Lower lobe of right lung (tissue), 2 donors: ENCODE measurements around the gene SELE. TPM values are rescaled to one million over a fixed set of nuclear protein-coding genes. Genes with fewer than 3 reads are reported as not detected.

Experiments used
- ATAC-seq, 2 donors: fragments of 200-7000 bp; cut with Tn5 transposase; one replicate each; pipeline ENCODE4 v1.9.1; 2020 to 2022; ENCODE audit warnings: mild to moderate bottlenecking in 2 of 2, moderate library complexity in 2 of 2
- DNase-seq: peaks from one replicate; pipeline ENCODE4 v3.0.0-alpha.2; 2020
- H3K27ac ChIP-seq: fragments of 200-600 bp; one replicate; pipeline ENCODE4 v1.8.0; 2022
- H3K27me3 ChIP-seq: fragments of 200-600 bp; one replicate; pipeline ENCODE4 v1.8.0; 2022; ENCODE audit warnings: low read depth
- H3K36me3 ChIP-seq: fragments of 200-600 bp; one replicate; pipeline ENCODE4 v1.8.0; 2022; ENCODE audit warnings: mild to moderate bottlenecking
- H3K4me1 ChIP-seq: fragments of 200-600 bp; one replicate; pipeline ENCODE4 v1.8.0; 2022
- H3K4me3 ChIP-seq: fragments of 200-600 bp; one replicate; pipeline ENCODE4 v1.8.0; 2022; ENCODE audit warnings: mild to moderate bottlenecking
- H3K9me3 ChIP-seq: fragments of 200-600 bp; one replicate; pipeline ENCODE4 v1.8.0; 2022
- CTCF ChIP-seq: fragments of 200-600 bp; IDR thresholded peaks from one replicate; pipeline ENCODE4 v1.8.0; 2022; ENCODE audit warnings: antibody characterized with exemption, mild to moderate bottlenecking
- intact Hi-C: fragments of 100-400 bp; cut with DNase I; formaldehyde crosslinking; loops from one replicate; pipeline ENCODE4 v1.11.0; 2022
- total RNA-seq: library from RNA; stranded (reverse); fragmentation: NEBNext Ultra II Directional; extraction: Animal tissue kit (Norgen Biotek cat#: 25700); gene quantifications from one replicate; pipeline ENCODE4 v1.2.1, GENCODE V29; 2021
- donor health status: DM: no; HTN: yes; CAD: no; lungs with severe emphysema.

Gene SELE
- total RNA-seq, 1 donor from 2014 or later = 0.38 TPM

GRCh38 chr1:169708647-169709046 lies 25.2 kb downstream of the SELE start:
- Histone ChIP-seq H3K4me1 (peaks cover 13% of the 10 kb centered on the region), H3K36me3 (no peaks in the 10 kb centered on the region), H3K4me3 (no peak overlapping the region), H3K27ac (no peak overlapping the region), H3K27me3 (no peaks in the 10 kb centered on the region), H3K9me3 (no peaks in the 10 kb centered on the region)
- DNase-seq (no peak), ATAC-seq (no peak)
- intact Hi-C loops = no loop called here
- no peak for TF ChIP-seq CTCF

- Histone ChIP-seq H3K27ac (no peak overlapping the region), H3K4me3 (no peak overlapping the region)
These were observed 25.8 kb downstream of the SELE start for GRCh38 chr1:169707912-169708604.

GRCh38 chr1:169704797-169705196 lies 29.1 kb downstream of the SELE start:
- no peaks in the 10 kb centered on the region for H3K4me1 ChIP-seq
- H3K27ac ChIP-seq = no peak overlapping the region
- no peaks in the 10 kb centered on the region for H3K9me3 ChIP-seq
- no peak for TF ChIP-seq CTCF
- intact Hi-C loops = no loop called here
- no peaks in the 10 kb centered on the region for H3K36me3 ChIP-seq
- H3K27me3 ChIP-seq = no peaks in the 10 kb centered on the region
- DNase-seq (no peak), ATAC-seq (no peak)
- no peak overlapping the region for H3K4me3 ChIP-seq

More at GRCh38 chr1:169707912-169708604, 25.8 kb downstream of the SELE start:
- TF ChIP-seq CTCF = no peak
- Histone ChIP-seq H3K27me3 (no peaks in the 10 kb centered on the region), H3K36me3 (no peaks in the 10 kb centered on the region), H3K9me3 (no peaks in the 10 kb centered on the region), H3K4me1 (peaks cover 13% of the 10 kb centered on the region)
- ATAC-seq (no peak), DNase-seq (no peak)
- intact Hi-C loops = no loop called here

GRCh38 chr1:169701261-169702005 lies 32.4 kb downstream of the SELE start:
- no peak for TF ChIP-seq CTCF
- Histone ChIP-seq H3K27ac (no peak overlapping the region), H3K27me3 (no peaks in the 10 kb centered on the region), H3K36me3 (no peaks in the 10 kb centered on the region), H3K9me3 (no peaks in the 10 kb centered on the region), H3K4me3 (no peak overlapping the region), H3K4me1 (peaks cover 12% of the 10 kb centered on the region)
- ATAC-seq (no peak), DNase-seq (no peak)
- intact Hi-C loops = no loop called here

GRCh38 chr1:169699707-169700106 lies 34.2 kb downstream of the SELE start:
- Histone ChIP-seq H3K4me1 (peaks cover 12% of the 10 kb centered on the region), H3K27me3 (no peaks in the 10 kb centered on the region), H3K9me3 (no peaks in the 10 kb centered on the region), H3K4me3 (no peak overlapping the region), H3K36me3 (no peaks in the 10 kb centered on the region), H3K27ac (no peak overlapping the region)
- TF ChIP-seq CTCF = no peak
- ATAC-seq (no peak), DNase-seq (no peak)
- intact Hi-C loops = no loop called here
